ENCODE results near the gene ZNF835.

DNA sequence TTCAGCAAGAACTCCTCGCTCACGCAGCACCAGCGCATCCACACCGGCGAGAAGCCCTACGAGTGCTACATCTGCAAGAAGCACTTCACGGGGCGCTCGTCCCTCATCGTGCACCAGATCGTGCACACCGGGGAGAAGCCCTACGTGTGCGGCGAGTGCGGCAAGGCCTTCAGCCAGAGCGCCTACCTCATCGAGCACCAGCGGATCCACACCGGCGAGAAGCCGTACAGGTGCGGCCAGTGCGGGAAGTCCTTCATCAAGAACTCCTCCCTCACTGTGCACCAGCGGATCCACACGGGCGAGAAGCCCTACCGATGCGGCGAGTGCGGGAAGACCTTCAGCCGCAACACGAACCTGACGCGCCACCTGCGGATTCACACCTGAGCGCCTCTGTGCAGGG, 49.2 kb downstream of the ZNF835 start:
- no peak for TF ChIP-seq GABPA (IDR thresholded peaks at IDR 0.05; ENCODE audit: low read depth)
- TF ChIP-seq, protein P1, sequence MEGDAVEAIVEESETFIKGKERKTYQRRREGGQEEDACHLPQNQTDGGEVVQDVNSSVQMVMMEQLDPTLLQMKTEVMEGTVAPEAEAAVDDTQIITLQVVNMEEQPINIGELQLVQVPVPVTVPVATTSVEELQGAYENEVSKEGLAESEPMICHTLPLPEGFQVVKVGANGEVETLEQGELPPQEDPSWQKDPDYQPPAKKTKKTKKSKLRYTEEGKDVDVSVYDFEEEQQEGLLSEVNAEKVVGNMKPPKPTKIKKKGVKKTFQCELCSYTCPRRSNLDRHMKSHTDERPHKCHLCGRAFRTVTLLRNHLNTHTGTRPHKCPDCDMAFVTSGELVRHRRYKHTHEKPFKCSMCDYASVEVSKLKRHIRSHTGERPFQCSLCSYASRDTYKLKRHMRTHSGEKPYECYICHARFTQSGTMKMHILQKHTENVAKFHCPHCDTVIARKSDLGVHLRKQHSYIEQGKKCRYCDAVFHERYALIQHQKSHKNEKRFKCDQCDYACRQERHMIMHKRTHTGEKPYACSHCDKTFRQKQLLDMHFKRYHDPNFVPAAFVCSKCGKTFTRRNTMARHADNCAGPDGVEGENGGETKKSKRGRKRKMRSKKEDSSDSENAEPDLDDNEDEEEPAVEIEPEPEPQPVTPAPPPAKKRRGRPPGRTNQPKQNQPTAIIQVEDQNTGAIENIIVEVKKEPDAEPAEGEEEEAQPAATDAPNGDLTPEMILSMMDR (IDR thresholded peaks at IDR 0.05; ENCODE audit: insufficient read depth, low read length) = no peak

Data from HL-60 (cell line).